SH-SY5Y (cell line): ENCODE data around the gene NFYB.

ENCODE experiments used
- GATA2 ChIP-seq: IDR thresholded peaks from 2 replicates; pipeline ENCODE4 v1.6.1; 2011; ENCODE audit warnings: mild to moderate bottlenecking, low read depth, low read length
- GATA3 ChIP-seq: IDR thresholded peaks from 2 replicates; pipeline ENCODE4 v1.6.1; 2011; ENCODE audit warnings: low read depth, mild to moderate bottlenecking, low read length, moderate library complexity

The NFYB gene

GRCh38 chr12:104167519-104168458, 29.8 kb upstream of the NFYB start:
- TF ChIP-seq GATA2 (no peak), GATA3 (no peak)

- TF ChIP-seq GATA2 (no peak), GATA3 (no peak)
Observed at GRCh38 chr12:104166465-104166864, 28.5 kb upstream of the NFYB start.

DNA sequence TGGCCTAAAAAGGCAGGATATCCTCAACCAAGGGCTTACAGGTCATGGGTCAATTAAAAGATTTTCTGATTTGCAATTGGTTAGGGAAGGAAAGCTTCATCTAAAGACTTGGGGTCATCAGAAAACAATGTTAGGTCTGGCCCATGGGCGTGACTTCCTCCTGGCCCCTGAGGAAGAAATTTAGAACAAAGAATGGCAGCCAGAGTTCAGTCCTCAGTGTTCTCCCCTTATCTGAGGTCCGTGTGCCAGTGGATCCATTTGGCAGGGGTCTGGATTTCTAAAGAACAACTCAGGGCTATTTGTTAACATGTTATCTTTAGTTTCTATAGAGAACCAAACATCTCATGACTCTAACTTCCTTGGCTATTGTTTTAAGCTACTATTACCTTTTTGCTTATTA, 27.8 kb upstream of the NFYB start:
- TF ChIP-seq GATA3 (no peak), GATA2 (no peak)

- TF ChIP-seq GATA2 (no peak), GATA3 (no peak)
Observed at GRCh38 chr12:104164634-104165033, 26.6 kb upstream of the NFYB start.

- no peak for TF ChIP-seq GATA2
- no peak for TF ChIP-seq GATA3
Observed at GRCh38 chr12:104163631-104164030, 25.6 kb upstream of the NFYB start.

- no peak for TF ChIP-seq GATA3
Observed at GRCh38 chr12:104155711-104156555, 17.9 kb upstream of the NFYB start.

- TF ChIP-seq GATA2 (no peak), GATA3 (no peak)
Observed at GRCh38 chr12:104154806-104155205, 16.8 kb upstream of the NFYB start.

- TF ChIP-seq GATA3 (no peak), GATA2 (no peak)
Observed at GRCh38 chr12:104154286-104154685, 16.3 kb upstream of the NFYB start.

DNA sequence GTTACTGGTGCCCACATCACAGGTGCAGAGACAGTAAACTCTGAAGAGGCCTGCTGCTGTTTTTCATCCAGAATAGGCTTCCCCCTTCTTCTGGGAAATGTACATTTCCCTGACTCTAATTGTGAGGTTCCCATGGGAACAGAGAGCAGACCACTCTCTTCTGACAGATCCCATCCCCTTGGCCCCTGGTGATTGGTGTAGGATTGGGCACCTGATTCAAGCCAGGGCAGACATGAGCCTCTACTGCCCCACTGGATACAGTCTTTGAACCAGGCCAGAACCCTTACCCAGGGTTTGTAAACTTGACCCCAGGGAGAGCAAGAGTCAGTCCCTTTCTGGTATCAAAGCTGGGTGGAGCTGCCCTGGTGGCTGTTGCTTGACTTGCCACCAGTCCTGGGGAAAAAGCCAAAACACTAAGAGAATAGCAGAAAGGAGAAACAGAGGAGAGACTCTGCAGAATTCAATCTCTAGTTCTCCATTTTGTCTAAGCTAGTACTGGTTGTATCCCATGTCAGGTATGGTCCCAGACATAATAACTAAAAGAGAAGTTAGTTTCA, 14.8 kb upstream of the NFYB start:
- TF ChIP-seq GATA2 (no peak), GATA3 (no peak)

DNA sequence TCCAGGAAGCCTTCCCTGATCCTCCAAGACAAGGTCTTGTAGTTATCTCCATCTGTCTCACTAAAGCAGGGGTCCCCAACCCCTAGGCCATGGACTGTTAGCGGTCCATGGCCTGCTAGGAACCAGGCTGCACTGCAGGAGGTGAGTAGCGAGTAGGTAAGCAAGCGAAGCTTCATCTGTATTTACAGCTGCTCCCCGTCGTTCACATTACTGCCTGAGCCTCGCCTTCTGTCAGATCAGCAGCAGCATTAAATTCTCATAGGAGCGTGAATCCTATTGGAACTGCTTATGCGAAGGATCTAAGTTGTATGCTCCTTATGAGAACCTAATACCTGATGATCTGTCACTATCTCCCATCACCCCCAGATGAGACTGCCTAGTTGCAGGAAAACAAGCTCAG, 12.4 kb upstream of the NFYB start:
- no peak for TF ChIP-seq GATA3
- no peak for TF ChIP-seq GATA2

DNA sequence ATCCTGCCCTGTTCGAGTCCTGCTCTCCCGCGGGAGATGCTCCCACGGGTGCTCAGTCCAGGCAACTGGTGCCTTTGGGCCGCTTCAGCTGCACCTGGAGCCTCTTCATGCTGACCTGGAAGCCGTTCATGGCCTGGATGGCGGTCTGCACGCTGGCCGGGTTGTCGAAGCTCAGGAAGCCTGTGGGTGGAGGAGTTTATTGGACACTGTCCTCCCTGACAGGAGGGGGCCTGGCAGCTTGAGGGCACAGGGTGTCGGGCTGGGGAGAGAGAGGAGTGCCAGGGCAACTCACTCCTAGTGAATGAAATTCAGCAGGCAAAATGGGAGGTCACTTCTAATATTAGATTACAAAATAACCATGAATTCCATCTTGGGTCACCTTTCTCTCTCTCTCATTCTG, 9.3 kb upstream of the NFYB start:
- TF ChIP-seq GATA3, result no peak

DNA sequence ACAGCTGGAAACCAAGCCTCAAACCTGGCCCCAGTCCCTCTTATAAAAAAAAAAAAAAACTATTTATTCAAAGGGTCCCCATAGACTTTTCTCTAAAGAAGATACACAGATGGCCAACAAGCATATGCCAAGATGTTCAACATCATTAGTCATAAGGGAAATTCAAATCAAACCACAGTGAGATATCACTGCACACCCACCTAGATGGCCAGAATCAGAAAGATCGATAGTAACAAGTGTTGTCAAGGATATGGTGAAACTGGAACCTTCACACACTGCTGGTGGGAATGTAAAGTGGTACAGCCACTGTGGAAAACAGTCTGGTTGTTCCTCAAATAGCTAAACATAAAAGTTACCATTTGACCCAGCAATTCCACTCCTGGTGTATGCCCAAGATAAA, 5.9 kb upstream of the NFYB start:
- TF ChIP-seq GATA2 (no peak), GATA3 (no peak)

DNA sequence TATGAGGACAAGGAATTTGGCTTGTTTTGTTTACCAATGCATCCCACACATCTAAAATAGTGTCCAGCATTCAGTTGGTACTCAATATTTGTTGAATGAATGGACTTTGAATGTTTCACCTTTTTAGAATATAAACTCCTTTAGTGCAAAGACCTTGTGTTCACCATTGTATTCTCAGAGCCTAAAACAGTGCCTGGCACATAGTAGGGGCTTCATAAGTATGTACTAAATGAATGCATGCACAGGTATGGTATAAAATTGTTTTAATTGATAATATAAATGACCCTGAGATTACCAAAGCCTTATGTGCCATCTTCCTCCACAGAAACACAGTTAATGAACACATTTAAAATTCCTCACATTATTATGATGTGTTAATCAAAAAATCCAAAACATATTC, 5.0 kb upstream of the NFYB start:
- TF ChIP-seq GATA2 (no peak), GATA3 (no peak)

- no peak for TF ChIP-seq GATA2
- no peak for TF ChIP-seq GATA3
Observed at GRCh38 chr12:104142543-104142942, 4.5 kb upstream of the NFYB start.

DNA sequence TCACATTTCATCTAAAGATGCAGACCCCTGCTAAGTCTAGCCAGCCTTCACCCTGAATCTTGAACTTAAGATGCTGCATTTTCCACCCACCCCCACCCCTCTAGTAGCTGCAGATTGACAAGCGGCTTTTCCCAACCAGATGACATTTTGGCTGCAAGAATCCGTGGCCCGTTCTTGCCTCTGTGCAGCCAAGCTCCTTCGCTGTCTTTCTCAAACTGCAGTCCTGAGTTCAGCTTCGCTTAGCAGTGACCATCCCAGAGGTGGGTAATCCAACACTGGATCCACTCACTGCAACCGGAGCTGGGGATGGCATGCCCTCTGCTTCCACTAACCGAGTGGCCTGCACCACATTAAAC, 765 bp upstream of the NFYB start:
- no peak for TF ChIP-seq GATA2
- no peak for TF ChIP-seq GATA3
